Neuronal stem cell (in vitro differentiated cells): ENCODE results near the gene MX1.
A peak's percentile ranks its signal among the peaks of the same experiment; 100 is the strongest.

Experiments
- DNase-seq: peaks from one replicate; pipeline ENCODE4 v3.0.0-alpha.2; 2013; ENCODE audit warnings: low spot score
- H2AFZ ChIP-seq: one replicate; pipeline ENCODE4 v1.6.1; 2013; ENCODE audit warnings: mild to moderate bottlenecking, low read length, inconsistent platforms
- H2AK5ac ChIP-seq: 2 replicates; pipeline ENCODE4 v1.6.1; 2013; ENCODE audit warnings: low read depth, mild to moderate bottlenecking, inconsistent platforms, low read length, moderate library complexity, mixed read lengths
- H2BK120ac ChIP-seq: 2 replicates; pipeline ENCODE4 v1.6.1; 2013; ENCODE audit warnings: low read depth, mild to moderate bottlenecking, inconsistent platforms, low read length, moderate library complexity, mixed read lengths
- H2BK12ac ChIP-seq: one replicate; pipeline ENCODE4 v1.6.1; 2013; ENCODE audit warnings: low read length, inconsistent platforms
- H2BK15ac ChIP-seq: 2 replicates; pipeline ENCODE4 v1.6.1; 2013; ENCODE audit warnings: mild to moderate bottlenecking, low read length, inconsistent platforms, mixed read lengths
- H2BK5ac ChIP-seq: one replicate; pipeline ENCODE4 v1.6.1; 2013; ENCODE audit warnings: inconsistent platforms, mild to moderate bottlenecking, low read length, moderate library complexity
- H3K14ac ChIP-seq: one replicate; pipeline ENCODE4 v1.6.1; 2013; ENCODE audit warnings: low read length, inconsistent platforms
- H3K18ac ChIP-seq: 2 replicates; pipeline ENCODE4 v1.6.1; 2013; ENCODE audit warnings: low read length, inconsistent platforms
- H3K23ac ChIP-seq: 2 replicates; pipeline ENCODE4 v1.6.1; 2013; ENCODE audit warnings: low read depth, mild to moderate bottlenecking, mixed read lengths, low read length, inconsistent platforms; ENCODE audit not compliant: poor library complexity
- H3K27ac ChIP-seq: replicated peaks from 3 replicates; pipeline ENCODE4 v1.5.1; 2013; ENCODE audit warnings: low read length, inconsistent platforms
- H3K27me3 ChIP-seq, 3 experiments: 2 replicates each; pipeline ENCODE4 v1.6.1; 2013; ENCODE audit warnings: low read length in 3 of 3, mild to moderate bottlenecking in 2 of 3, inconsistent platforms in 1 of 3, low read depth in 1 of 3, mixed read lengths in 1 of 3, moderate library complexity in 1 of 3; ENCODE audit not compliant: control insufficient read depth in 3 of 3, insufficient read depth in 3 of 3
- H3K36me3 ChIP-seq, 2 donors: replicated peaks in 1 of 2; 2 replicates each; pipeline ENCODE4 v1.6.1; 2013; ENCODE audit warnings: low read length in 2 of 2; ENCODE audit not compliant: control insufficient read depth in 2 of 2, insufficient read depth in 2 of 2
- H3K4ac ChIP-seq: 2 replicates; pipeline ENCODE4 v1.6.1; 2013; ENCODE audit warnings: inconsistent platforms, mild to moderate bottlenecking, low read length, moderate library complexity
- H3K4me1 ChIP-seq, 2 donors: 1 replicate in 1 of 2; 2 replicates in 1 of 2; pipeline ENCODE4 v1.6.1; 2013; ENCODE audit warnings: low read length in 2 of 2, low read depth in 1 of 2; ENCODE audit not compliant: control insufficient read depth in 2 of 2, insufficient read depth in 1 of 2
- H3K4me2 ChIP-seq: one replicate; pipeline ENCODE4 v1.6.1; 2013; ENCODE audit warnings: mild to moderate bottlenecking, low read length, inconsistent platforms; ENCODE audit not compliant: insufficient read depth, poor library complexity, severe bottlenecking
- H3K4me3 ChIP-seq, 2 donors: 2 replicates each; pipeline ENCODE4 v1.5.1; 2013; ENCODE audit warnings: low read length in 2 of 2, mild to moderate bottlenecking in 2 of 2, inconsistent platforms in 1 of 2, moderate library complexity in 1 of 2
- H3K79me1 ChIP-seq: one replicate; pipeline ENCODE4 v1.6.1; 2013; ENCODE audit warnings: low read depth, mild to moderate bottlenecking, inconsistent platforms, low read length, moderate library complexity
- H3K9ac ChIP-seq: one replicate; pipeline ENCODE4 v1.6.1; 2013; ENCODE audit warnings: mild to moderate bottlenecking, low read depth, low read length, inconsistent platforms; ENCODE audit not compliant: poor library complexity
- H3K9me3 ChIP-seq, 2 donors: replicated peaks in 1 of 2; 2 replicates each; pipeline versions ENCODE3 to v1.6.1; 2013; ENCODE audit warnings: low read length in 2 of 2, mild to moderate bottlenecking in 2 of 2, inconsistent platforms in 1 of 2, low read depth in 1 of 2, mixed read lengths in 1 of 2, moderate library complexity in 1 of 2; ENCODE audit not compliant: control insufficient read depth in 2 of 2, insufficient read depth in 1 of 2
- H4K8ac ChIP-seq: one replicate; pipeline ENCODE4 v1.6.1; 2013; ENCODE audit warnings: low read depth, mild to moderate bottlenecking, inconsistent platforms, low read length, moderate library complexity
- H4K91ac ChIP-seq: one replicate; pipeline ENCODE4 v1.6.1; 2013; ENCODE audit warnings: low read length, low read depth, mild to moderate bottlenecking, inconsistent platforms; ENCODE audit not compliant: poor library complexity
- WGBS, 2 donors: extraction: QIAGEN DNeasy Blood & Tissue Kit; methylation state at CpG; one replicate each; pipeline ENCODE4 v1.1.7; 2013; ENCODE audit warnings: missing lambda C conversion rate in 2 of 2, mixed read lengths in 1 of 2; ENCODE audit not compliant: insufficient read length in 2 of 2, insufficient replicate concordance in 1 of 2; ENCODE audit errors: extremely low coverage in 2 of 2; 5-methylcytosine and 5-hydroxymethylcytosine counted together

Gene MX1

DNA sequence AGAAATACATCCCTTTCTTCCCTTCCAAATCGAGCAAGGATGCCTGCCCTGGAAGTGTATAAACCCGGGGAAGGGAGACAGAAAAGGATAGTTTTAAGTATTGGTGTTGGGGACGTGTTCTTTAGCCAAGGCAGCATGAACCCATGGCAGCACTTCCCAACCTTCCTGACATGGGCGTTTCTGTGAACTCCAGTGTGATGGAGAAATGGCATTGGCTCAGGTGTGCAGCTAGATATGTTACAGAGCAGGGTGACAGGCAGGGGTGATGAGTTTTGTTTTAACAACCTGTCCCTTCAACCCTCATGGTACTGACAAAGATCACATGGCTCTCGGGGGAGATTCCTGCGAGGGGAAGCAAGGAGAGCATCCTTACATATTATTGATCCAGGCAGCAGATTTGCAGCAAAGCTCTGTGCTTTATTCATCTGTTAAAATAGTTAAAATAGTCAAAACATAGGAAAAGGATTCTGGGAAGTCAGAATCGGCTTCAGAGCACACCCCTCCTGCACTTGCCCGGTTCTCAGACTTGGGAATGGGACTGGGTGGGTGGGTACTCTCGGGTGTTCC is 4.0 kb downstream of the MX1 start:
- Histone ChIP-seq H2BK5ac (no peak overlapping the region), H2BK15ac (no peak overlapping the region), H3K23ac (no peak overlapping the region), H3K27ac (no peak overlapping the region), H2BK12ac (no peak overlapping the region), H3K9ac (no peak overlapping the region), H2AFZ (no peak overlapping the region), H3K18ac (no peak overlapping the region), H2AK5ac (no peak overlapping the region), H2BK120ac (no peak overlapping the region), H3K36me3 (no peaks in the 10 kb centered on the region), H3K4me2 (no peak overlapping the region), H3K4ac (no peak overlapping the region), H4K8ac (no peak overlapping the region), H3K79me1 (peaks cover 1% of the 10 kb centered on the region), H3K4me3 (no peak overlapping the region), H3K27me3 (peaks cover 2 to 21% (median 20%) of the 10 kb centered on the region in 3 experiments), H3K4me1 (peaks cover 0 to 5% of the 10 kb centered on the region in 2 donors), H4K91ac (no peak overlapping the region), H3K14ac (no peak overlapping the region), H3K9me3 (peaks cover 0 to 2% of the 10 kb centered on the region in 2 donors)
- WGBS, 2 donors = no CpG with 5 or more reads among the region's 9 CpGs
- DNase-seq = no peak

DNA sequence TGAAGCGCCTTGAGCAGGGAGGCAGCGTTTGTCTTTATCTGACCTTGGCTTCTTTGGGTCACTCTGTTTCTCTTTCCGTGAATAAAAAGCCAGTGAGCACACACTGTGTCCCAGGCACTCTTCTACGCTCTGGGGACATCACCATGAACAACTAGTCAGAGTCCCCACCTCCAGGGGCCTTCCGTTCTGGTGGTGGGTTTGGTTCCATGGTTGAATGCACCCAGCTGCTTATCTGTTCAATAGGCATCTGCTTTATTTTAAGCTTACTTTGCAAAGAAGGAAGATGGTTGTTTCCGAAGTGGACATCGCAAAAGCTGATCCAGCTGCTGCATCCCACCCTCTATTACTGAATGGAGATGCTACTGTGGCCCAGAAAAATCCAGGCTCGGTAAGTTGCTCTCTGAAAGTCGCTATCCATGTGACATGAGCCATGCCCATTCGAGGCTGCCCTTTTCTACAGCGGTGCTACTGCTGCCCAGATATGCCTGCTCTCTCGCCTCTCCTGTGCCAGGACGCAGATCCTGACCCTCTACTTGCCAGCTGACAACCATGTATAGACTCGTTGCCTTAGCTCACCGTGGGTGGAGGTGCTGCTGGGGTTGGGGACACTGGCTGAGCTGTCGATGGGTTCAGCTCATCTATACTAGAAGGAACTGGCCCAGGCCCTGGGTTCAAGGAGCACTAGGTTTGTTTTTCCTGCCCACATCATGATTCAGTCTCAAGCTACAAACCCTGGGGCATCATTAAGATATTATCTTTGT is 5.9 kb downstream of the MX1 start:
- no peak overlapping the region for H3K4ac ChIP-seq
- H3K27me3 ChIP-seq = peaks cover 0 to 8% (median 6%) of the 10 kb centered on the region in 3 experiments
- H3K4me3 ChIP-seq = no peak overlapping the region
- no peaks in the 10 kb centered on the region for H3K9me3 ChIP-seq
- no peak overlapping the region for H2BK120ac ChIP-seq
- no peak overlapping the region for H2AFZ ChIP-seq
- no peak overlapping the region for H3K9ac ChIP-seq
- H4K91ac ChIP-seq = no peak overlapping the region
- H3K14ac ChIP-seq = peak overlapping the region; percentile 15
- no peaks in the 10 kb centered on the region for H3K36me3 ChIP-seq
- H2BK12ac ChIP-seq = no peak overlapping the region
- H3K4me2 ChIP-seq = no peak overlapping the region
- H3K79me1 ChIP-seq = no peaks in the 10 kb centered on the region
- no peak for DNase-seq
- H4K8ac ChIP-seq = no peak overlapping the region
- no peak overlapping the region for H2BK5ac ChIP-seq
- H2BK15ac ChIP-seq = no peak overlapping the region
- H3K27ac ChIP-seq = no peak overlapping the region
- H3K23ac ChIP-seq = peak overlapping the region; percentile 70
- WGBS, 2 donors = no CpG with 5 or more reads among the region's 16 CpGs
- no peak overlapping the region for H2AK5ac ChIP-seq
- H3K4me1 ChIP-seq = no peaks in the 10 kb centered on the region
- peak overlapping the region; percentile 59 for H3K18ac ChIP-seq

DNA sequence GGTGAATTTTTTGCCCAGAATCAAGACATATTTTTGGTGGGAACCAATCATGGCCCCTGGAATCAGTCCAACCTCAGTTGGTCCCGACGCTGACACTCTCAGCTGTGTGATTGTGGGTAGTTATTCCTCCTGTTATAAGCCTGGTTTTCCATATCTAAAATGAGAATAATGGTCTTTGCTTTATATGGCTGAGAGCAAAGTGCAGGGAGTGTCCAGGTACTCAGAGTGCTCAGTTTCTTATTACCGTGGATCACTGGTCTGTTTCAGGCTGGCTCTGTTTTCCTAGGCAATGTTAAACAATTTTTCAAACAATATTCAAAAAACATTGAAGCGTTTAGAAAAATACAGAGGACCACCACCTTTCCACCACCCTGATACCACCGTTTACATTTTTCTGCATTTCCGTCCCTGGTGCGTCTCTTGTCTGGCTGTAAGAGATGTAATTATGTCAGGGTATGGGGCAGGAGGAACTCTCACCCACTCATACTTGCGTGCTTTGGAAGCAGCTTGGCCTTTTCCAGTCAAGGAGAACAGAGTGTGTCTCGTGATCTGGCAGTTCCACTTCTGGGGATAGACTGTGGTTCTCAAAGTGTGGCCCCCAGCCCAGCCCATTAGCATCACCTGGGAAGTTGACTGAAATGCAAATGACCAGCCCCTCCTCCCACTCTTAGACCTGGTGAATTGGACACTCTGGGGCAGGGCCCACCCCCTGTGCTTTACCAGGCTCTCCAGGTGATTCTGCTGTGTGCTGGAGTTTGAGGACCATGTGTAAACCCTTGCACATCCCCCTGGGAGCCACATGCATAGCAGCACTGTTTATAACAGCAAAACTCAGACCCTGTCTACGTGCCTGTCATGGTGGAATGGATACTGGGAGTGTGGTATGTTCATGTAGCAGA is 6.8 kb downstream of the MX1 start:
- Histone ChIP-seq H3K4ac (no peak overlapping the region), H3K4me1 (no peaks in the 10 kb centered on the region), H3K4me2 (no peak overlapping the region), H3K23ac (no peak overlapping the region), H2BK15ac (no peak overlapping the region), H2AFZ (no peak overlapping the region), H2BK120ac (no peak overlapping the region), H2BK5ac (no peak overlapping the region), H4K91ac (no peak overlapping the region), H4K8ac (no peak overlapping the region), H3K9me3 (no peaks in the 10 kb centered on the region), H3K27me3 (no peaks in the 10 kb centered on the region), H3K14ac (no peak overlapping the region), H3K4me3 (no peak overlapping the region), H2AK5ac (no peak overlapping the region), H3K36me3 (no peaks in the 10 kb centered on the region), H3K27ac (no peak overlapping the region), H3K9ac (no peak overlapping the region), H3K79me1 (no peaks in the 10 kb centered on the region), H2BK12ac (no peak overlapping the region), H3K18ac (no peak overlapping the region)
- no CpG with 5 or more reads among the region's 10 CpGs for WGBS, 2 donors
- DNase-seq = no peak

DNA sequence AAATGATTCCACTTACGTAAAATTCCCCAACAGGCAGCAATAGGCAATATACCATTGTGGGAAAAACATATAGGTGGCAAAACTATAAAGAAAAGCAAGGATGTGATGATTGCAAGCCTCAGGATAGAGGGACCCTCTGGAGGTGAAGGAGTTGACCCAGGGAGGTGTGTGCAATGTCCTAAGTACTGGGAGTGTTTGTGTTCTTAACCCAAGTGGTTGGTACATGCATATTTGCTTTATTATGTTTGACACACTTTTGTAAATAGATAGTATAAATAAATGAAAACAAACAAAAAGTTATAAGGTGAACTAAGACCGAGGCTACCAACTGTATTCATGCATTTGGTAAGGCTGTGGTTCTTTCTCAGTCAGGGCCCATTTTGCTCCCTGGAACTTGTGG is 7.5 kb downstream of the MX1 start:
- Histone ChIP-seq H3K4me1 (no peaks in the 10 kb centered on the region), H3K9ac (no peak overlapping the region), H2BK120ac (no peak overlapping the region), H3K9me3 (no peaks in the 10 kb centered on the region), H3K4me2 (no peak overlapping the region), H2BK15ac (no peak overlapping the region), H3K36me3 (no peaks in the 10 kb centered on the region), H2AFZ (no peak overlapping the region), H3K4ac (no peak overlapping the region), H2AK5ac (no peak overlapping the region), H4K91ac (no peak overlapping the region), H2BK12ac (no peak overlapping the region), H3K18ac (no peak overlapping the region), H3K4me3 (no peak overlapping the region), H2BK5ac (no peak overlapping the region), H3K27ac (no peak overlapping the region), H3K23ac (no peak overlapping the region), H3K27me3 (no peaks in the 10 kb centered on the region), H4K8ac (no peak overlapping the region), H3K79me1 (no peaks in the 10 kb centered on the region), H3K14ac (no peak overlapping the region)
- DNase-seq = no peak
- whole genome bisulfite sequencing, 2 donors = no CpG with 5 or more reads among the region's 2 CpGs
